HG03108 (cell line): Measurements from ENCODE around the gene MSMB.
"Not testable (repeated sequence)": the region's sequence is repeated elsewhere in the genome, so short reads cannot be mapped to it uniquely, and the experiment has no call there.

Experiments
- ATAC-seq: cut with Tn5 transposase; IDR thresholded peaks from one replicate; pipeline ENCODE4 v1.9.1; 2021; ENCODE audit warnings: moderate library complexity; ENCODE audit not compliant: unreplicated experiment

Gene MSMB

DNA sequence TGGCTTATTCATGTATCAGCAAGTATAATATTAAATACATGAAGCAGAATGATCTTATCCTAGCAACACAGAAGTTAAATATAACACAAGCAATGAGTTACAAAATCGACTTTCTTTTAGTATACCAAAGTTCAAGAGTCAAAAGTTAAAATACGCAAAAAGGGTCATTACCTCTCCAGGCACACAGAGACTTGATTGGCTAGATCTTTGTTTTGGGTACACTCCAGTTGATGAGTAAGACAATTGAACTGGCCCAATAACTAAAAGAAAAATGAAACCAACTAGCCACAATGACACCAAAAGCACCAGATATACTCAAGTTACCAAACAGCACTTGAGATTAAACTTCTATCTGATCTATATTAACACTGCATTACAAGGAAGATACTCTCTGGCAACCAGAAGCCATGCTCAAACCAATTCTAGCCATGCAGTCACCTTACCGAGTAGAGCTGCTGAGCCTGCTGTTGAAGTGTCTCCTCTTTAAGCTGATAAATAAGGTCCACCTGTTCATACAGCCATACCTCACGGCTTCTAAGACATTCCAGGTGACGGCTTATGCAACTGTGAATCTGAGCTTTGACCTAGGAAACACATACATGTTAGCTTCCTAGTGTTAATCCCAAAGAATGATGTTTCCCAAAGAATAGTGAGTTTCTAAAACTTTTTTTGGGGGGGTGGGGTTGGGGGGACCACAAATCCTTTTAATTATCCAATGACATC lies 31.2 kb downstream of the MSMB start:
- no peak for ATAC-seq

GRCh38 chr10:46014206-46014605 lies 31.9 kb downstream of the MSMB start:
- ATAC-seq: no peak

DNA sequence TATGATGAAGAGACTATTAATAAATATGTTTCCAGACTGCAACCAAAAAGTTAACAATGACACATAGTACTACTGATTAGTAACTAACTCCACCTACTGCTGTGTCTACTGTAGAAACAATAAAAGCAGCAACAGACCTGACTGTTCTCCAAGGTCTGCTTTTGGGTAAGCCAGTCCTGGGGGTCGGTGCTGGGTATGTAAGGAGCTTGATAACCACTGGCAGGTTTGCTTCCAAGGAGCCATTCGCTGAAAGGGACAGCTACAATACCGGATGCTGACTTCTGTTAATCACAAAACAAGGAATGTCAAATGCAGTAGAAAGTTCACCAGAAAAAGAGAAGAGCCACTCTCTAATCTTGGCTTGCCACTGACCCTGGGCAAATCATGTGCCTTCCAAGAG lies 33.3 kb downstream of the MSMB start:
- no peak for ATAC-seq

GRCh38 chr10:46006219-46006618 lies 39.9 kb downstream of the MSMB start:
- ATAC-seq: no peak

- ATAC-seq: no peak
Measured at GRCh38 chr10:46005383-46005782, 40.7 kb downstream of the MSMB start.

DNA sequence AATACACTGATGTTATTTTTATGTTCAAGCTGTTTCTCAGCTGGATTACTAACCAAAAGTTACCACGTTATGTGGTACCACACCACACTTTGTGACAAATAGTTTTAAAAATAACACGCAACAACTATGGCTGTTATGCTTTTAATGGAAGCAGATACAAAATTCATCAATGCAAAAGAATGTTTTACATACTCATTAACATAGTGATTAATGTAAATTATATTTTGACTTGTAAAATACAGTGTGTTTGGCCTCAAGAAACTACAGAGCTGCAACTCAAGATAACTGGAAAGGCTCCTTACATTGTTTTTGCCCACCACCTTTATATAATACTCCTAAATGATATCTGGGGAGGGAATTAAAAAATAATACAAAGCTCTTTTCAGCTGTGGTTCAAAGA lies 41.1 kb downstream of the MSMB start:
- no peak for ATAC-seq

DNA sequence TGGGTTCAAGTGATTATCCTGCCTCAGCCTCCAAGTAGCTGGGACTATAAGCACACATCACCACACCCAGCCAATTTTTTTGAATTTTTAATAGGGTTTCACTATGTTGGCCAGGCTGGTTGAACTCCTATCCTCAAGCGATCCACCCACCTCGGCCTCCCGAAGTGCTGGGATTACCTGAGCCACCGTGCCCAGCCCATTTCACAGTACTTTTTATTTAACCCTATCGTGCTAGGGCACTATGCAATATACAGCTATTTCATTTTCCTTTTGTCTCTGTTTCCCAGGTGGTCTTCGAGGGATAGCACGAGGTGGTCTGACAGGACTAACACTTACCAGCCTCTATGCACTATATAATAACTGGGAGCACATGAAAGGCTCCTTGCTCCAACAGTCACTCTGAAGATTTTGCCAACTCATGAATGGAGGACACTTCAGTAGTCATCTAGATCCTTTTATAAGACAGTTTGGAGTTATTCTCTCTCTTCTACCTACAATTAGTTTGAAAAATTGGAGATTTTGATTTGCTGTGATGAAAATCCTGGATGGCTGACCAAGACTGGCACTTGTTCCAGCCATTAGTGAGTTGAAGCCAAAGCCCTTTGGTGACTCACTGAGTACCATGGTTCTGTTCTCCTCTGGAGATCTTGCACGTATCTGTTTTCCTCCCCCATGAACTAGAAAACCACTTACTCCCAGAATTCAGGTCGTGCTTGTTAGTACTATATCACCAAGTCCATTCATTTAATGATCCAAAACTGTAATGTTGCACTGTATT lies 43.0 kb downstream of the MSMB start:
- ATAC-seq: no peak

GRCh38 chr10:46002189-46002687 lies 43.8 kb downstream of the MSMB start:
- ATAC-seq: not testable (repeated sequence)

DNA sequence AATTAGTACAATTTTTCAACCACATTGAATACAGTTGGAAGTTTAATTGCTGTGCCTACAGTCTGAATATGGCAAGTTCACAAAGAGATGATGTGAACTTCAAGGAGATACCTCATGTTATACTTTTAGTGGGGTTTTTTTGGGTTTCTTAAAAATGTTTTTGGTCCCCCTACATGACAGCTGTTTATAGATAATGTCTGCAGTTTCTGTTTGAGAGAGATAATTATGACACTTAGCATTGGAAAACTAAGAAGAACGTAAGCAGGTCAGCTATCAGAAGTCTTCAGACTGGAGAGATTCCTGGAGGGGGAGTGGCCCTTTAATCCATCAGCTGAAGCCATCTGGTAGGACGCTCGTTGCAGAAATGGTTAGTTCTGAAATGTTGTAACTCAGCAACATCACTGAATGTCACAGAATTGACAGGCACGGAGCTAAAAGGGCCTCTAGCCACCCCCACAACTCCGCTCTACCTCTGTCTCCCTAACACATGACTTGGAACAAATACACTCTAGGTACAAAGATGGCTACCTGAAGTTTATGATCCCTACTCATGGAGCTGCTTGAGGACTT lies 44.8 kb downstream of the MSMB start:
- no peak for ATAC-seq

DNA sequence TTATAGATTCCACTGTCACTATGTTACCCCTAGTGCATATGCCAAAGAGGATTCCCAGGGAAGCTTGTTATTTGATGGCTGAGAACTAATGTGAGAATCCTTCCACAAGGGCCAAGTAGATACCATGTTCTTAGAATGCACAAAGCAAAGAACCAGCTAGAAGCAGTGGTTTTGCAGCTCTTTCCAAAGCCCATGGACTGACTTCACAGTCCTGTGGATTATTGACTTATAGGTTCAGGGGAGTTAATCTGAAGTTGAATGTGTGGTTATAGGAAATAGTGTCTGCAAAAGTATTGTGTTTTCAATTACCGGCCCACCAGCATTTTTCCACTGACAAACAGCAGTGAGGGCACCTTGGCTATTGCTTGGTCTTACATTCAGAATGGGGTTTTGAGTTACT lies 45.5 kb downstream of the MSMB start:
- ATAC-seq: no peak

DNA sequence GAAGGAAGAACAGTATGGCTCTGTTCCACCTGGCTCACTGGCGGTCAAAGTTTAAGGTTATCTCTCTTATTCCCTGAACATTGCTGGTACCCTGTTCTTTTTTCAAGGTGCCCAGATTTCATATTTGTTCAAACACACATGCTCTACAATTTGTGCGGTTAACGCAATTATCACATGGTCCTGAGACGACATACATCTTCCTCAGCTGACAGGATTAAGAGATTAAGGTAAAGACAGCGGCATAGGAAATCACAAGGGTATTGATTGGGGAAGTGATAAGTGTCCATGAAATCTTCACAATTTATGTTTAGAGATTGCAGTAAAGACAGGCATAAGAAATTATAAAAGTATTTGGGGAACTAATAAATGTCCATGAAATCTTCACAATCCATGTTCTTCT lies 46.1 kb downstream of the MSMB start:
- ATAC-seq: not testable (repeated sequence)

DNA sequence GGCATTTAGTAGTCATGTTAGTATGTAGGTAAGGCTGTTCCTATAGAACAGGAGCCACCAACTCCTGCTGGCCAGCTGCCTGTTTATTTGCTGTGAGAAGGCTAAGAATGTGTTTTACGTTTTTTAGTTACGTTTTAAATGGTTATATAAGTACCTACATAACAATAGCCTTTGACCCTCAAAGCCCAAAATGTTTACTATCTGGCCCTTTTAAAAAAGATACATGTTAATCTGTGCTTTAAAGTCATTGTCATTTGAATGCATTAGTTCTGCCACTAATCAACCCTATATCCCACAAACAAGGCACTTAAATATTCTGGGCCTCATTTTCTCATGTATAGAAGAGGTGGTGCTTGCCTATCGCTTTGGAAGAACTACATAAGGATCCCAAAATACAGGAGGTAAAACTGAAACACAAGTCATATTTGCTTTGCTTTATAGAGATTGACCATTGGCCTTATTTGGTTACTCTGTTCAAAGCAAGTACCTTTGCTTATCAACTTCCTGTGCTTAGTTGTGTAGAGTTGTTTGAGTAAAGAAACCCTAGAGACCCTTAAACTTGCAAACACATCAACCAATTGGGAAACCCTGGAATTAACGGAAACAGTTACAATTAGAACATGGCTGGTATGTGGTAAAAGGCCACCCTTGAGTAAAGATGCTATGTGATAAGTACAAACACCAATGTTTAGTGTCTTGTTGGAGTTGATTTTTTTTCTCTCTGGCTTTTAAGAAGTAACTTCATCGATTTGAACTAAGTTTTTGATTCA lies 47.9 kb downstream of the MSMB start:
- no peak for ATAC-seq

DNA sequence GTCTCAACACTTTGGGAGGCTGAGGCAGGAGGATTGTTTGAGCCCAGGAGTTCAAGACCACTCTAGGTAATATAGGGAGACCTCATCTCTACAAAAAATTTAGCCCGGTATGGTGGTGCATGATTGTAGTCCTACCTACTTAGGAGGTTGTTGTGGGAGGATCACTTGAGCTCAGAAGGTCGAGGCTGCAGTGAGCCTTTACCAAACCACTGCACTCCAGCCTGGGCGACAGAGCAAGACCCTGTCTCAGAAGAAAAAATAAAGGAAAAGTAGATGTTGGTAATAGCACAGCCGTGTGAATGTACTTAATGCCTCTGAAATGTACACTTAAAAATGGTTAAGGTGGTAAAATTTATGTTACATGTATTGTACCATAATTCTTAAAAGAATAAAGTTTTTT lies 48.5 kb downstream of the MSMB start:
- no peak for ATAC-seq

- ATAC-seq: not testable (repeated sequence)
Measured at GRCh38 chr10:45985590-45985989, 60.5 kb downstream of the MSMB start.

DNA sequence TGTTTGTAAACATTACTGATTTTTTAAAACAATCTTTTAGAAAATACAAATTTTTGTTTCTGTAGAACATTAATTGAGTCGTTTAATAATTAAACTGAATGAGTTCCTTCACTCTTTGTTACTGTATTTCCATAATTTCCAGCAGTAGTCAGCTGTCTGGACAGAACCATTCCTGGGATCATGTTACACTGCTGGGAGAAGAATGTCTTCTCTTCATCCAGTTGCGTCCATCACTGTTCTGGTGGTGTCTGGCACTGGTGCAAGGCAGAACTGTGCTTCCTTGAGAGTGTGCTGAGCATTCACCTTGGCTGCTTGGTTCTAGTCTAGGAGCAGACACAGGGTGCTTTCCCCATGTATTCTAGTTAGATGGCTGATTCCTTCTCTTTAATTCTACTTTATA lies 61.6 kb downstream of the MSMB start:
- ATAC-seq: not testable (repeated sequence)

GRCh38 chr10:45983538-45984186 lies 62.4 kb downstream of the MSMB start:
- not testable (repeated sequence) for ATAC-seq
